ENCODE data around the gene GSTM1.
"Not testable (repeated sequence)": the region's sequence is repeated elsewhere in the genome, so short reads cannot be mapped to it uniquely, and the experiment has no call there.

DNA sequence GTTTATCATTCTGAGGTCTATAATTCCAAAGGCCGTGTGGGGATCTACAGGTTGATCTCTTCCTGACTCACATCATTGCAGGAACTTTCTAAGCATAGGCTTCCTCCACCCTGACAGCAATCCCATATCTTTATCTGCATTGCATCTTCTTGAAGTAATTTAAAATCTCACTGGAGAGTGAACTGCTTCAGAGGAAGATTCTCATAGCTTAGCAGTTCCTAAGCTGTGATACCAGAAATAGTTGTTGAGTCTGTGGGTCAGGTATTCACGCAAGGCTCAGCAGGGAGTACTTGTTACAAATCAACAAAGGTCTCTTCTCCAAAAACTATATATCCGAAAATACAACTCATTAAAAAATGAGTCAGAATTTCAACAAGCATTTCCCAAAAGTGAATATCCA lies 7.5 kb downstream of the GSTM1 start:
- not testable (repeated sequence) for TF ChIP-seq POLR2A, EP300 (IDR thresholded peaks at IDR 0.05)
- TF ChIP-seq, protein P1, sequence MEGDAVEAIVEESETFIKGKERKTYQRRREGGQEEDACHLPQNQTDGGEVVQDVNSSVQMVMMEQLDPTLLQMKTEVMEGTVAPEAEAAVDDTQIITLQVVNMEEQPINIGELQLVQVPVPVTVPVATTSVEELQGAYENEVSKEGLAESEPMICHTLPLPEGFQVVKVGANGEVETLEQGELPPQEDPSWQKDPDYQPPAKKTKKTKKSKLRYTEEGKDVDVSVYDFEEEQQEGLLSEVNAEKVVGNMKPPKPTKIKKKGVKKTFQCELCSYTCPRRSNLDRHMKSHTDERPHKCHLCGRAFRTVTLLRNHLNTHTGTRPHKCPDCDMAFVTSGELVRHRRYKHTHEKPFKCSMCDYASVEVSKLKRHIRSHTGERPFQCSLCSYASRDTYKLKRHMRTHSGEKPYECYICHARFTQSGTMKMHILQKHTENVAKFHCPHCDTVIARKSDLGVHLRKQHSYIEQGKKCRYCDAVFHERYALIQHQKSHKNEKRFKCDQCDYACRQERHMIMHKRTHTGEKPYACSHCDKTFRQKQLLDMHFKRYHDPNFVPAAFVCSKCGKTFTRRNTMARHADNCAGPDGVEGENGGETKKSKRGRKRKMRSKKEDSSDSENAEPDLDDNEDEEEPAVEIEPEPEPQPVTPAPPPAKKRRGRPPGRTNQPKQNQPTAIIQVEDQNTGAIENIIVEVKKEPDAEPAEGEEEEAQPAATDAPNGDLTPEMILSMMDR (IDR thresholded peaks at IDR 0.05): not testable (repeated sequence)

Data from stomach (tissue), 4 donors.